Testis (tissue), 3 donors: ENCODE results near the gene RTN4RL1. TPM values are rescaled to one million over a fixed set of nuclear protein-coding genes. Genes with fewer than 3 reads are reported as not detected.

Source experiments
- DNase-seq: peaks from one replicate; pipeline ENCODE4 v3.0.0-alpha.2; 2019
- H3K27ac ChIP-seq, 2 donors: fragments of 200-600 bp; sonication (generic); one replicate each; pipeline ENCODE4 v1.5.1; 2019
- H3K27me3 ChIP-seq: fragments of 200-600 bp; sonication (generic); one replicate; pipeline ENCODE4 v1.5.1; 2019
- H3K36me3 ChIP-seq: fragments of 200-600 bp; sonication (generic); one replicate; pipeline ENCODE4 v1.5.1; 2017; ENCODE audit warnings: low read depth; ENCODE audit errors: missing control alignments
- H3K4me1 ChIP-seq: fragments of 200-600 bp; sonication (generic); one replicate; pipeline ENCODE4 v1.5.1; 2019
- H3K4me3 ChIP-seq, 2 donors: fragments of 200-600 bp; sonication (generic); one replicate each; pipeline ENCODE4 v1.5.1; 2017 to 2019
- H3K9me3 ChIP-seq: fragments of 200-600 bp; sonication (generic); one replicate; pipeline ENCODE4 v1.5.1; 2017
- CTCF ChIP-seq, 3 experiments: fragments of 450-650 bp in 2 of 3; fragments of 200-600 bp in 1 of 3; sonication (generic) in 1 of 3; IDR thresholded peaks; one replicate each; pipeline ENCODE4 v1.5.1; 2016 to 2019; ENCODE audit warnings: antibody characterized with exemption in 3 of 3, mild to moderate bottlenecking in 2 of 3, moderate library complexity in 1 of 3
- POLR2A ChIP-seq: fragments of 450-650 bp; IDR thresholded peaks from one replicate; pipeline ENCODE4 v1.6.1; 2017; ENCODE audit warnings: antibody characterized with exemption, mild to moderate bottlenecking, moderate library complexity
- WGBS, 2 donors: methylation state at CpG; one replicate each; pipeline ENCODE4 v1.1.5; 2018; 5-methylcytosine and 5-hydroxymethylcytosine counted together
- intact Hi-C: fragments of 100-400 bp; cut with DNase I; formaldehyde crosslinking; loops from one replicate; pipeline ENCODE4 v1.15.1; 2023; ENCODE audit warnings: low total_unique reads
- polyA plus RNA-seq: library from polyadenylated mRNA; stranded (reverse); fragments of 350-450 nt; fragmentation: Illumina TruSeq; extraction: RNeasy Lipid Tissue Mini Kit (QIAGEN cat#74804); gene quantifications from one replicate; pipeline ENCODE4 v1.2.3, GENCODE V29; 2014; ENCODE audit warnings: low read depth, low replicate concordance; ENCODE audit not compliant: insufficient read depth
- total RNA-seq, 2 donors: library from RNA; depleted of rRNA; stranded (reverse); fragments of >200 nt; gene quantifications; one replicate each; pipeline ENCODE4 v1.2.3, GENCODE V29; 2016

RTN4RL1 gene
- total and polyA plus RNA-seq, 3 donors from 2014 or later: 1.7 to 1.8 (median 1.8) TPM

- TF ChIP-seq CTCF (IDR thresholded peaks at IDR 0.05) (no peak), POLR2A (no peak)
- no peaks in the 10 kb centered on the region for H3K9me3 ChIP-seq
- intact Hi-C loops: loop anchor here (5.0 kb wide), 1 partner anchor 120 kb away; no protein-coding TSS in a partner anchor
- no peaks in the 10 kb centered on the region for H3K36me3 ChIP-seq
- 57 to 61% methylated on average over 11 of the region's 11 CpGs for WGBS, 2 donors
- H3K4me1 ChIP-seq: peaks cover 30% of the 10 kb centered on the region
- DNase-seq: no peak
- H3K27me3 ChIP-seq: no peaks in the 10 kb centered on the region
- no peak overlapping the region for H3K4me3 ChIP-seq
- H3K27ac ChIP-seq: no peak overlapping the region
These were observed 2.5 kb upstream of the RTN4RL1 start for GRCh38 chr17:2027528-2028233.

GRCh38 chr17:2025622-2026309 lies 632 bp upstream of the RTN4RL1 start:
- TF ChIP-seq CTCF (IDR thresholded peaks at IDR 0.05) (peak in 2 of 3 experiments; percentile 63 to 72), POLR2A (no peak)
- H3K36me3 ChIP-seq: no peaks in the 10 kb centered on the region

GRCh38 chr17:2024572-2025219 lies 438 bp downstream of the RTN4RL1 start:
- Histone ChIP-seq H3K4me3 (peak overlapping the region; percentile 52 to 69), H3K27me3 (no peaks in the 10 kb centered on the region), H3K9me3 (no peaks in the 10 kb centered on the region), H3K36me3 (no peaks in the 10 kb centered on the region), H3K27ac (no peak overlapping the region), H3K4me1 (peaks cover 18% of the 10 kb centered on the region)
- TF ChIP-seq CTCF (IDR thresholded peaks at IDR 0.05): no peak
- TF ChIP-seq POLR2A: no peak
- 0% methylated on average over 72 of the region's 73 CpGs; no CpG with 5 or more reads in 1 of the 2 donors for WGBS, 2 donors
- no peak for DNase-seq
- intact Hi-C loops: loop anchor here (5.0 kb wide), 1 partner anchor 117 kb away; no protein-coding TSS in a partner anchor

More at GRCh38 chr17:2025622-2026309, 632 bp upstream of the RTN4RL1 start:
- 0 to 1% methylated on average over 13 to 43 of the region's 55 CpGs for WGBS, 2 donors
- peaks cover 19% of the 10 kb centered on the region for H3K4me1 ChIP-seq
- H3K4me3 ChIP-seq: peak overlapping the region; percentile 52 to 69
- H3K9me3 ChIP-seq: no peaks in the 10 kb centered on the region
- no peaks in the 10 kb centered on the region for H3K27me3 ChIP-seq
- intact Hi-C loops: loop anchor here (5.0 kb wide), 1 partner anchor 118 kb away; no protein-coding TSS in a partner anchor
- H3K27ac ChIP-seq: no peak overlapping the region
- peak; percentile 86 for DNase-seq

- DNase-seq: peak; percentile 76
- WGBS, 2 donors: 1 to 8% methylated on average over 3 to 76 of the region's 85 CpGs
- Histone ChIP-seq H3K27ac (no peak overlapping the region), H3K27me3 (no peaks in the 10 kb centered on the region), H3K9me3 (no peaks in the 10 kb centered on the region), H3K4me3 (peak overlapping the region; percentile 52 to 69), H3K4me1 (peaks cover 18% of the 10 kb centered on the region), H3K36me3 (no peaks in the 10 kb centered on the region)
- intact Hi-C loops: no loop called here
- TF ChIP-seq CTCF (IDR thresholded peaks at IDR 0.05) (no peak), POLR2A (no peak)
These were observed 1.2 kb downstream of the RTN4RL1 start for GRCh38 chr17:2023692-2024571.
